C4-2B (cell line): ENCODE results near the gene DRD1.

Experiments
- CTCF ChIP-seq: fragments of 450-650 bp; conservative IDR thresholded peaks from 2 replicates; pipeline ENCODE4 v1.5.1; 2017; ENCODE audit warnings: mild to moderate bottlenecking
- ZFX ChIP-seq: fragments of 450-650 bp; IDR thresholded peaks from 2 replicates; pipeline ENCODE4 v1.6.1; 2017

- no peak for TF ChIP-seq CTCF
- no peak for TF ChIP-seq ZFX
Observed at GRCh38 chr5:175468892-175469291, 24.9 kb upstream of the DRD1 start.
